ENCODE results near the gene KCNQ2.
A peak's percentile ranks its signal among the peaks of the same experiment; 100 is the strongest.

The KCNQ2 gene

DNA sequence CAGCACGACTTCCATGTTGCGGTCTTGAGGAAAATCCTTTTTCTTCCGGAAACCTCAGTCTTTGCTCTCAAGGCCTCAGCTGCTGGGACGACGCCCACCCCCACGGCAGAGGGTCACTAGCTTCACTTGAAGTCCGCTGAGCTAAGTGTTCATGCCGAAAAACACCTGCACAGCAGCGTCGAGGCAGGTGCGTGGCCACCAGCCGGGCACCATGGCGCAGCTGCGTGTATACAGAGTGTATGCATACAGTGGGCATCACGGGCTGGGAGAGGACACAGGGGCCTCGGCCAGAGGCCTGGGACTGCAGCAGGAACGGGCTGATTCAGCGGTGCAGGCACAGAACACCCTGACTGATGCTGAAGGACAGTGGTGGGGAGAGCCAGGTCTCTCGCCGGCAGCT lies 20.1 kb downstream of the KCNQ2 start:
- no peak for DNase-seq

DNA sequence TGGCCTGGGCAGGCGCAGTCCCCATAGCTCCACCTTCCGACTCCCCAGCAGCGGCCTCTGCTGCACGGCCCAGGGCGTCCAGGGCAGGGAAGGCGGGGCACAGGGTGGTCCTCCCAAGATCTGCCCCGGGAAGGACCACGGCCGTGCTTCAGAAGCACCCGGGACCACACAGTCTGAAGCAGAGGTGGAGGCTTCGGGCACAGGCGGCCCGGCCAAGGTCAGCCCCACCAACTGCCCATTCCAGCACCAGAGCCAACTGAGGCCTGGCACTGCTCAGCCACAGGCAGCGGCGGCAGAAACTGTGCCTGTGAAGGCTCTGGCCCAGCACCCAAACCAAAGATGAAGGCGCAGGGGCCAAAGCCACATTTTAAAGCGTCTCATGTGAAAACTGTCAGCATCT lies 20.6 kb downstream of the KCNQ2 start:
- no peak for DNase-seq

DNA sequence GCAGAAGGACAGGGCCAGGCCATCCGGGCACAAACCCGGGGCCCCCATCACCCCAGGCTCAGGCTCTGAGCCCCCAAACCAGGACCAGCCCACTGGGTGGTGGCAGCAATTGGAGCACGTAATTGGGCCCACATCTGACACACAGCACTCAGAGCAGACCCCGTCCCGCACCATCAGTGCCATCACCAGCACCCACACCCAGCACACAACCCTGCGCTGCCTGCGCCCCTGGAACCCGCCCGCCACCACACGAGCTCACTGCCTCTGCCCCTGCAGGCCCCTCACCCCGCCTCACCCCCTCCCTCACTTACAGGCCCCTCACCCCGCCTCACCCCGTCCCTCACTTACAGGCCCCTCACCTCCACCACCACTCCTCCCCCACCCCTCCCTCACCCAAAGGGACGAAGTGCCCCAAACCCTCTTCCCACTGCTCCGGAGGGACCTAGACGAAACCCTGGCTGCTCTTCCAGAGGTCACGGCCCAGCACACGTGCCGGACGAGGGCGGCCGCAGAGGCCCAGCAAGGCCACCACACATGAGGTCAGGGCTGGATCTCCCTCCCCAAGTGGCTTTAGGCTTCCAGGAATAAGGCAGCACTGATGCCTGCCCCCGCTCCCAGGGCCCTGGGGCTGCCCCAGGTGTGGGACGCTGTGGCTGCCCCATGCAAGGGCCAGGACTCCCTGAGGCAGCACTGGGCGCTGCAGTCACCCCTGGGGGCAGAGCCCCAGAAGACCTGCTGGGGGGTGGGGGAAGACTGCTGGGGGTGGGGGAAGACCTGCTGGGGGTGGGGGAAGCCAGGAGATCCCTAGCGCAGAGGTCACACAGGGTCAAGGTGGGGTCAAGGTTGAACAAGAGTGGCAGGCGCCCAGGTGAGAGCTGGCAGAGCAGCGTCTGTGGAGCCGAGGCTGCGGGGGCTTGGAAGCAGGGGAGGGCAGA lies 22.4 kb downstream of the KCNQ2 start:
- DNase-seq, result no peak

DNA sequence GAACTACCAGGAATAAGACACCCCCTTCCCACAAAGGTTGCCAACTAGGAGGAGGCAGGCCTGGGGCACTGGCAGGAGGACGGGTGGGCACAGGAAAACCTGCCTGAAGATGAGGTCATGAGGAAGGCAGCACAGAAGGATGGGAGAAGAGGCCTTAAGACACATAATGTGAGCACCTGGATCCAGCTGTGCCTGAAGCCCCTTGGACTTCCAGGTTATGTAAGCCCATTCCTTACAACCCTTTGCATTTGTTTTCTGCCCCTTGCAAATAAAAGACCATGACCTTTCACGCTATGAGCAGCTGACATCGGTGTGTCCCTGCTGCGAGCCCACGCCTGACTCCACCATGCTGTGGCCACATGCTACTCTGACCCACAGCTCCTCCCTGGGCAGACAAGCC lies 23.4 kb downstream of the KCNQ2 start:
- DNase-seq, result no peak

DNA sequence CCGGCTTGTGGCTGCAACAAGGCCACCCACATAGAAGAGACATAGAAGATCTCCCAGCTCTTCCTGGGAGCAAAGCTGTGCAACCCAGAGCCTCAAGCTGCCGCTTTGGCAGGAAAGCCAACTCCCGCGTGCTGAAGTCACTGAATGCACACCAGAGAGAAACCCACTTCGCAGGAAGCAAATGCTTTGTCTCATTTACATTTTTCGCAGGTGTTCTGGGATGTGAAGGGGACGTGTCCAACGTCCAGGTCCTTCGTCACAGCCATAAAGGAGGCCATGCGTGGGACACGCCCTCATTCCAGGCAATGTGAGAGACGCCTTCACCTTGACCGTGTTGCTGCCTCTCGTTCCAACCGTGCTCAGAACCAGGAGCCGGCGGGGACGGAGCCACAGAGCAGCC lies 24.4 kb downstream of the KCNQ2 start:
- DNase-seq, result no peak

DNA sequence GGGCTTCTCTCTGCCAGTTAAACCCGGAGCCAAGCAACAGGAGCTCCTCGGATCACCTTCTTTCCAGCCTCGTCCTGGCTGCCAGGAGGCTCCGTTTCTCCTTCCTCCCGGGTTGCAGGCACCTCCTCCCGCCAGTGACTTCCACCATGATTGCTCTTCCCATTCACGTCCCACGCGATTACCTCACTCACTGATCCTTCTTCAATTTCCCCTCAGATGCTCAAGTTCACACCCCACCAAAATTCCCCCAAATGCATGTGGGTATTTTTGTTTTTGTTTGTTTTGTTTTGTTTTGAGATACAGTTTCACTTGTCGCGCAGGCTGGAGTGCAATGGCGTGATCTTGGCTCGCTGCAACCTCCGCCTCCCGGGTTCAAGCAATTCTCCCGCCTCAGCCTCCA lies 25.1 kb downstream of the KCNQ2 start:
- DNase-seq, result no peak

DNA sequence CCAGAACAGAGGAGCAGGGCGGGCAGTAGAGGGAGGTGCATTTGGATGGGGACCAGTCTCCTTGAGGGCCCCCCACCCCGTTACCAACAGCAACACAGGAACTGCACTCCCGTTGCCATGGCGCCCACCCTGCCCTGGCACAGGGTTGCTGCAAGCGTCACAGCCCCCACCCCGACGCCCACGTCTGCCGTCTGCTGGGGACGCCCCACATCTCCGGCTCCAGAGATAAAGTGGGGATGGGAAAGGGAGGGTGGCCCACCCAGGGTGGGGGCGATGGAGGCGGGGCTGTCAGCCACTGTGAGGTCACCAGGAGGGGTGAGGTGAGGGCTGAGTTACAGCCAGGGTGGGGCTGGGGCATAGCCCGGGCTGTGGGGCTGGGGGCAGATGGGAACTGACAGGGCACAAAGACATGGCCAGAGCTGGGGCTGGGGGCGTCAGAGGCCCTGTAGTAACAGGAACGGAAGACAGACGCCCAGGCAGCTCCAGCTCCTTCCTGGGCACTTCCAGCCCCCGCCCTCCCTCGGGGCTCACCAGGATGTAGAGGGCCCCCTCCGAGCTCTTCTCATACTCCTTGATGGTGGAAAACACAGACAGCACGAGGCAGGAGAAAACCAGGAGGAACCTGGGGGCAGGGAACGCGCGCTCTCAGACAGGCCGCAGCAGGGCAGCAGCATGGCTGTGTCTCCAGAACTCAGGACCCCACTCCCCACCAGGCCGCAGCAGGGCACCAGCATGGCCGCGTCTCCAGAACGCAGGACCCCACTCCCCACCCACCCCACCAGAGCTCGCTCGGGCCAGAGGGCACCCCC lies 26.0 kb downstream of the KCNQ2 start:
- DNase-seq, result no peak

DNA sequence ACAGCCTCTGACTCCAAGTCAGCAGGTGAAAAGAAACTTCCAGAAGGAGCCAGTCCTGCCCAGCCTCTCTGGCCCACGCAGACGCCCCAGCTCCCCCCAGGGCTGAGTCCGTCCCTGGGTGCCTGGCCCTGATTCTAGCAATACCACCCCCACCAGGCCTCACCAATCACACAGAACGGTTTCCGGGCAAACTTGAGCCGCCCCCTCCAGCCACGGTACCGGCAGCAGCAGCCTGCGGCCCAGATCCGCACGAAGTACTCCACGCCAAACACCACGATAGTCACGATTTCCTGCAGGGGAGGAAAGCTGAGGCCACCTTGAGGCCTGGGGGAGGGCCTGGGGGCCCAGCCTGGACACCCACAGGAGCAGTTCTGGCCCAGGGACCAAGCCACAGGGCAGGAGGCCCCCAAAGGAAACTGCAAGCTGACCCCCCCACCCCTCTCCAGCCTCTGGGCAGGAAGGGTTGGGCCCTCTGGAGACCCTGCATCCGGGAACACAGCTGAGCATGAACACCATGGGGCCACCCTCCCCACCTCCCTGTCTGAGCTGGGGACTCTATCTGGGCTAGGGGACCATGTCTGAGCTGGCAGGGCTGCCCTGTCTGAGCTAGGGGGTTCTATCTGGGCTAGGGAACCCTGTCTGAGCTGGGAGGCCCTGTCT lies 27.2 kb downstream of the KCNQ2 start:
- DNase-seq, result no peak

DNA sequence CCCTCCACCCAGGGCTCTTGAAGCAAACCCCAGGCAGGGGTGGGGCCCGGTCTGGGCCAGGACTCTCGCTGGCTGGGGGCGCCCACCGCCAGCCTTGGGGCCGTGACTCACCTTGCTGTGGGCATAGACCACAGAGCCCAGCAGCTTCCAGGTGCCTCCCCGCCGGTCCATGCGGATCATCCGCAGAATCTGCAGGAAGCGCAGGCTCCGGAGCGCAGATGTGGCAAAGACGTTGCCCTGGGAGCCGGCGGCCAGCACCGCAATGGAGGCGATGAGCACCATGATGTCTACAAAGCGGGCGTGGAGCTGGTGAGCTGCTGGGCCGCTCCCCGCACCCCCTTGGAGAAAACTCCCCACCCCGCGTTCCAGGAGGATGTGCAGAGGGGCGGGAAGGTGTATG lies 27.9 kb downstream of the KCNQ2 start:
- DNase-seq, result no peak

DNA sequence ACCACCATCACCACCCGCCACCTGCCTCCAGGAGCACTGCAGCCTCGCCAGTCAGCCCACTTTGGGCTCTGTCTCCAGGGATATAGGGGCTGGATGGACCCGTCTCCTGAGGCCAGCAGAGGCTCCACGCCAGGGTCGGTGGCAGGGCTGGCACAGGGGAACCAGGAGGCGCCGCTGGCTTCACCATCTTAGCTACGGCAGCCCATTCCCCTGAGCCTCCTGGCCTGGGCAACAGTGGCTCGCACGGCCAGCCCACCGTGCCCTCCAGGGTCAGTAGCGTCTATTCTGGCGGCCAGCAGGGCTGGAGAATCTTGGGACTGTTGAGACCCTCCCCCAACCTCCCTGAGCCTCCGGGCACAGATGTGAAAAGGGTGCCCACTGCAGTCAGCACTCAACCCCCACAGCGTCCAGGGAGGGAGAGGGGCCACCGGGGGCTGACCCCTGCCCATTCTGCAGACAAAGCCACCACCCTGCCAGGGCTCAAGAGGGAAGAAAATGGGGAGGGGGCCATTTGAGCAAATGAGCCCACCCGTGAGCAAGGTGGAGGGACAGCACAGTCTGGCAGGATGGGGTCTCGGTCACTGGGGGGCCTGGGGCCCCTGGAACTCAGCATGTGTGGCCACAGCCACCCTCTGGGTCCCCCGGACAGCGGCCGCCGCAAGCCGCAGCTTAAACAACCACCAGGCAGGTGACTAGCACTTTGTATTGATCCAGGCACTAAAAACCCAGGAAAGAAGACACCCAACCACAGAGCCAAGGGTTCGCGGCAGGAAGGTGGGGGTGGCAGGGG lies 28.7 kb downstream of the KCNQ2 start:
- DNase-seq, result no peak

DNA sequence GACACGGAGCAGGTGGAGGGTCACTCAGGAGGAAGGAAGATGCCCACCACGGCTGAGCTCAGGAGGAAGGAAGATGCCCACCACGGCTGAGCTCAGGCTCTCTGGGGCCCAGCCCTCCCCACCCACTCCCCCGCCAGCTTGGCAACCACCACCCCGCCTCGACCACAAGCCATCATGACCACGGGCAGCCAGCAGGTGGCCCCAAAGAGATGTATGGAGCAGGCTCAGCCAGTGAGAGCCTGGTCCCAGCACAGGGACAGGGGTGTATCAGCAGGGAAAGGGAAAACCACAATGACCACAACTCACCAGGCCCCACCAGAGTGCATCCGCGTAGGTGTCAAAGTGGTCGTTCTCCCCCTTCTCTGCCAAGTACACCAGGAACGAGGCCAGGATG lies 30.4 kb downstream of the KCNQ2 start:
- peak; percentile 55 for DNase-seq

DNA sequence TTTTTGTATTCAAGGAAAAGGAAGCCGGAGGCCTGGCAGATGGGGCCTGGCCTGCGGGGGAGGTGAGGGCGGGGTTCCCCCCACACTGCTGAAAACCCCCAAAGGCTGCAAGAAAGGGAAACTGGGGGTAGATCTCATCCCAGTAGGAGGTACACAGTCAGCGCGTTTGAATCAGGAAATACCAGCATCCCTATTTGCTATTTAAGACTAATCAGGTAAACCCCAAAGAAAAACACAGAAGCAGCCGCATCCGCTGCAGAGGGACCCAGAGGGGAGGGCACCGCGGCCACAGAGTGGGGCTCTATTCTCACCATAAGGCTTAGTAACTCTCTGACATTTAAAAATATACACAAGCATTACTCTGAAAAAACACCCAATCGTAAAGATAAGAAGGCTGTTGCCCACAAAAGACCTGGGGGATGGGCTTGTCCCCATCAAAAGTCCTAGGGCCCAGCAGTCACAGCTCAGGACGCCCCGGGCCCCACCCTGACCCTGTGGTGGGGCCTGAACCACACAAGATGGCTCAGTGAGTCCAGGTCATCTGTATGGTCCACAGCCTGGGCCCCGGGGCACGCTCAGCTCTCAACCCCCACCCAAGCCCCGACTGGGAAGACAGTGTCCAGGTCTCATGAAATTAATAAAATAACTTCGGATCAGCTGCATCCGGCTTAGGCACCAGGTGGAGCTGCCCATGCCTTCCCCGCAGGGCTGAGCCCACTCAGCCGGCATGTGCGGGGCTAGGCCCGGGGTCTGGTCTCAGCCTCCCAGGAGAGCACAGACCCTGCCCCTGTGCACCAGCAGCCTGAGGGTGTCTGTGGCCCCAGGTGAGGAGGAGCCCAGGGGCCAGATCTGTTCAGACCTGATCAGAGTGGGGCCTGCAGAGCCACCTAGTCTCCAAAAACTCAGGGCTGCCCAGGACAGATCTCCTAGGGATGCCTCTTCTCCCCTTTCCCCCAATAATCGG lies 31.0 kb downstream of the KCNQ2 start:
- no peak for DNase-seq

DNA sequence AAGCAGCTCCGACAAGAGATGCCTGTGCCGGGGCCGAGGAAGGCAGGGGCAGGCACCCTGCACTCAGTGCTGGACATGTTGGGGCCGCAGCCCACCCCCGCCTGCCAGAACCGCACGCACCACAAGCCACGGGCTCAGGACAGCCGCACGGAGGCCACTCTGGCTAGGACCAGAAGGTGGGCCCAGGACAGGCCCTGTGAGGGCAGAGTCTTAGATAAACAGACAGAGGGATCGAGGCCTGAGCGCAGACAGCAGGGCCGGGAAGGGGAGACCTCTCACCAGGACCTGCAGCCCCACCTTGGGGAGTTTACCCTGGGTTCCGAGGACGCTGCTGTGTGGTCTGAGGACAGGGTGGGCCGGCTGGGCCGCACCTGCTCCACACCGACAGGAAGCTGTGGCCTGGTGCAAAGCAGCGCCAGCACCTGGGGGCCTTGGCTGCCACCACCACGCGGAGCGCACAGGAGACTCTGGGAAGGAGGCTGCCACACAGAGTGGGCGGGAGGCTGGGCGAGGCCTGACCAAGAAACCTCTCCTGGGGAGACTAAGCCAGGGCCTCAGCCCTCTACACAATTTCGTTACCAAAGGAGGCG lies 32.0 kb downstream of the KCNQ2 start:
- DNase-seq, result no peak

DNA sequence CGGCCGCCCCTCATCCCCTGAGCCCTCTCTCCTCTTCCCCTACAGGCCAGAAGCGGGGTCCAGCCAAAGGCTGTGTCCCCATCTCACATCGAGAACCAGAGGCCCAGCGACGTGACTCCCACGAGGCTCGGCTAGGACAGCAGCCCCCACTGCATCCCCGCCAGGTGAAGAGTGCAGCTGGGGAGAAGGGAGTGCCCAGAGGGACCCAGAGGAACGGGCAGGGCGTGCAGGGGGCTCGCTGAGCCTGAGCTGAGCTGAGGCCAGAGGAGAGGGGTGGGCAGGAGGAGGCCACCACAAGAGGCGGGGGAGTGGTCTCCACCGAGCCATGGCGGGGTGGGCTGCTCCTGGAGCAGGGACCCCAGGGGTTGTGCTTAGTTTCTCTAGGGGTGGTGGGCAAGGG lies 32.6 kb downstream of the KCNQ2 start:
- DNase-seq, result no peak

DNA sequence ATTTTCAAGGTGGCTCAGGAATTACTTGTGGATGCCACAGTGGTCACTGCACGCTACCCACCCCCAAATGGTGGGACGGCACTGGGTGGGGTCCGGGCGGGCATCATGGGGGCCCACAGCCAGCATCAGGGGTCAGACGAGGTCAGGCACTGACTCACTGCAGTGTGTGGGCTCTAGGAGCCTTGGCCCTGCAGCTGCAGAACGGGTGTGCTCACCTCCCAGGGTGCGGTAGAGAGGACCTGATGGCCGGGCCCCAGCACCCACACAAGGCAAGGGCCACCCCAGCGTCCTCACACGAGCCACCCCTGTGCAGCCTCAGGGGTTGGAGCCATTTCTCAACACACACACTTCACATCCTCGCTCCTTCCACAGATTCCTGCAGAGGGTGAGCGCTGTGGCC lies 34.3 kb downstream of the KCNQ2 start:
- DNase-seq, result no peak

DNA sequence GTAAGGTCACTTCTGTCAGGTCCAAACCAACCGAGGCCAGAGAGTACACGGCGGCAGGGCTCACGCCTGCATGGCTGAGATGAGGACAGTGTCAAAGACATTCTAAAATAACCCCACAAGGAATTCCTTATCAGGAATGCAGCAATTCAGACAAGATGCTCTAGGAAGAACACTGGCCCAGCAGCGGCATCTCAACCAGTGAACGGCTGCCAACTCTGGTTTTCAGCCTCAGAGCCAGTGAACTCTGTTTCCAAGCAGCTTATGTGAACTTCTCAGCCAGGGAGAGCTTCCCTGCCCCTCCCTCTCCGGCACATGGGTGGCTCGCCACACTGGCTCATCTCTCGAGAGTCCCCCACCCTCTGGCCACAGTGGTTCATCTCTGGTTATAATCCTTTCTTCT lies 36.9 kb downstream of the KCNQ2 start:
- no peak for DNase-seq

DNA sequence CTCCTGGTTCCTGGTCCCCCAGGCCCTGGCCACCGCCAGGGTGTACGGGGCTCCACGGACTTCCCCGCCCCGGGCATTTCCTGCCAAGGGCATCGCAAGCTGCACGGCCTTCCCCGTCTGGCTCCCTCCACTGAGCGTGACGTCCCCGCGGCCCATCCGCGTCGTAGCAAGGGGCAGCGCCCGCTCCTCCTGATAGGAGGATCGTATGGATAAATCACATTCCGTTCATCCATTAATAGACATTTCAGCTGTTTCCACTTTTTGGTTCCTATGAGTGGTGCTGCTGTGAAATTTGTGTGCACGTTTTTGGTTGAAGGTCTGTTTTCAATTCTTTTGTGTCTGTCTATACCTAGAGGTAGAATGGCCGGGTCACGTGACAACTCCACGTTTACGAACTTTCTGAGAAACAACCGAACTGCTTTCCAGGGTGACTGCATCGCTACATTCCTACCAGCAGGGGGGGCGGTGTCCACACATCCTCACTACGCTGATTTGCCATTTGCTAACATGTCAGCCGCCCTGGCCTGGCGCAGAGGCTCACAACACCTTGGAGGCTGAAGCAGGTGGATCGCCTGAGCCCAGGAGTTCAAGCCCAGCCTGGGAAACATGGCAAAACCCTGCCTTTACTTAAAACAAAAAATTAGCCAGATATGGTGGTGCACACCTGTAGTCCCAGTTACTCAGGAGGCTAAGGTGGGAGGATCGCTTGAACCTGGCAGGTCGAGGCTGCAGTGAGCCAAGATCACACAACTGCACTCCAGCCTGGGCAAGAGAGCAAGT lies 37.7 kb downstream of the KCNQ2 start:
- DNase-seq, result peak; percentile 94

DNA sequence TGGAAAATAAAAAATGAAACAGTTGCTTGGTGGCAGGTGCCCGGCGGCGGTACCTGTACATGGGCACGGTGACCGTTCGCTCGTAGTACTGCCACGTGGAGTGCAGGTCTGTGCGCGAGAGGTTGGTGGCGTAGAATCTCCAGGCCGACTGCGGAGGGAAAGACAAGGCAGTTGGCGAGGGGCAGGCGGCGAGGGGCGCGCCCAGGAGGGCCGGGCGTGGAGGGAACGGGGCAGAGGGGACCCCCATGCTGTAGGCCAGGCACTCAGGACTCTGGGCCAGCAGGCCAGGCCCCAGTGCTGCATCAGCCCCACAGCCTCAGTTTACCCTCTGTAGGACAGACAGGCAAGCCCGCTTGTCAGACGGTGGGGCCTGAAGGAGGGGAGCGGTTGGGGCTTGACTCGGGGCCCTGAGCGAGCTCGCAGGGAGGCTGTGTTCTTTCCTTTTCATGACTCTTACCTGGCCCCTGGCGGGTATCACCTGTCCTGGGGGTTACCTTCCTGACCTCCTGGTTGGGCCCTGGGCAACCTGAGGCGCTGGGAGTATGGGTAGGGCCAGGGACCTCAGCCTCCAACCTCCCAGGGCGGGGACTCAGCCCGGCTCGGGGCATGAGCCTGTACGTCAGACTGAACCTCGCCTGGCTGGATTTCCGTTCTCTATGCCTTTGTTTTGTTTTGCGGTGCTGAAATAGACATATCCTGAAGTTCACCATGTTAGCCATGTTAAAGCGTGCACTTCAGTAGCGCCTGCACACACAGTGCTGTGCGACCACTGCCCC lies 38.5 kb downstream of the KCNQ2 start:
- DNase-seq, result no peak

DNA sequence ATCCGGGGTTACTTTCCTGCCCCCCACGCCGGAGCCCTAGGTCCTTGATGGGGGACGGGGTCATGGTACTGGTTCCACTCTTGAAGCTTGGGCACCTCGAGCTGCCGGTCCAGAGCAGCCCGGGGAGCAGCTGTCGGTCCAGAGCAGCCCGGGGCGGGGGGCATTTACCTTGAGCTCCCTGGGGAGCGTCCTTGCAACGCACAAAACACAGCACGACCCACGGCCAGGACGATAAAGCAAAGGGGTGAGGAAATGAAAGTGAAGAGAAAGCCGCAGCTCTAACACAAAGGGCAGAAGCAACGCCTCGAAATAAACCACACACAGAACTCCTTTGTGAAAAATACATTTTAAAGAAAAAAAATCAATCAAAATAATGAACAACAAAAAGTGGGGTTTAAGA lies 39.1 kb downstream of the KCNQ2 start:
- DNase-seq, result no peak
